Endodermal cell (in vitro differentiated cells): ENCODE data around the gene WBP1L. TPM values are rescaled to one million over a fixed set of nuclear protein-coding genes. Genes with fewer than 3 reads are reported as not detected.

Source experiments
- DNase-seq: peaks from one replicate; pipeline ENCODE4 v3.0.0-alpha.2; 2017
- H3K27ac ChIP-seq: 2 replicates; pipeline ENCODE4 v1.5.1; 2013; ENCODE audit warnings: mild to moderate bottlenecking, low read depth, low read length, moderate library complexity
- H3K27me3 ChIP-seq: 2 replicates; pipeline ENCODE4 v1.6.1; 2013; ENCODE audit warnings: mild to moderate bottlenecking, low read length, moderate library complexity; ENCODE audit not compliant: insufficient read depth, control insufficient read depth, poor library complexity, severe bottlenecking
- H3K36me3 ChIP-seq: 2 replicates; pipeline ENCODE4 v1.7.0; 2013; ENCODE audit warnings: mild to moderate bottlenecking, low read length, moderate library complexity; ENCODE audit not compliant: control insufficient read depth, insufficient read depth
- H3K4me1 ChIP-seq: one replicate; pipeline ENCODE4 v1.7.0; 2013; ENCODE audit warnings: low read length; ENCODE audit not compliant: control insufficient read depth, insufficient read depth
- H3K4me3 ChIP-seq: 2 replicates; pipeline ENCODE4 v1.5.1; 2013; ENCODE audit warnings: mild to moderate bottlenecking, low read length, moderate library complexity
- H3K9ac ChIP-seq: 2 replicates; pipeline ENCODE4 v1.6.1; 2013; ENCODE audit warnings: mild to moderate bottlenecking, low read length, moderate library complexity; ENCODE audit not compliant: poor library complexity, severe bottlenecking; ENCODE audit errors: extremely low read depth
- H3K9me3 ChIP-seq: 2 replicates; pipeline ENCODE4 v1.6.1; 2013; ENCODE audit warnings: mild to moderate bottlenecking, low read length, moderate library complexity; ENCODE audit not compliant: control insufficient read depth
- H3K27ac Mint-ChIP-seq: 2 replicates; pipeline ENCODE4 v1.8.0; 2020; ENCODE audit warnings: mixed read lengths
- H3K27me3 Mint-ChIP-seq: 2 replicates; pipeline ENCODE4 v1.8.0; 2021; ENCODE audit warnings: mild to moderate bottlenecking, mixed read lengths; ENCODE audit not compliant: insufficient read depth
- H3K36me3 Mint-ChIP-seq: 2 replicates; pipeline ENCODE4 v1.8.0; 2020; ENCODE audit warnings: low read depth, mixed read lengths
- H3K4me1 Mint-ChIP-seq: 2 replicates; pipeline ENCODE4 v1.8.0; 2020; ENCODE audit warnings: mixed read lengths
- H3K4me3 Mint-ChIP-seq: 2 replicates; pipeline ENCODE4 v1.8.0; 2020; ENCODE audit warnings: mild to moderate bottlenecking, moderate library complexity, mixed read lengths
- H3K9me3 Mint-ChIP-seq: 2 replicates; pipeline ENCODE4 v1.8.0; 2020; ENCODE audit warnings: mild to moderate bottlenecking, mixed read lengths
- WGBS, 2 experiments: methylation state at CpG; one replicate each; pipeline versions ENCODE4 v1.1.5 to v1.1.7; 2013; ENCODE audit warnings: missing lambda C conversion rate in 2 of 2, mixed read lengths in 1 of 2; ENCODE audit not compliant: insufficient coverage in 1 of 2, insufficient read length in 1 of 2; 5-methylcytosine and 5-hydroxymethylcytosine counted together
- total RNA-seq, 2 donors: library from RNA; stranded (reverse); fragmentation: NEBNext Ultra II Directional in 1 of 2; extraction: Animal tissue kit (Norgen Biotek cat#: 25700) in 1 of 2; gene quantifications; 2 replicates in 1 of 2; 3 replicates in 1 of 2; pipeline ENCODE4 v1.2.1, GENCODE V29; 2021
- TF ChIP-seq, protein P1 (sequence below): fragments of 200-600 bp; sonication (generic); conservative IDR thresholded peaks from 2 replicates; pipeline ENCODE4 v1.5.0; 2021; ENCODE audit warnings: antibody characterized with exemption, mild to moderate bottlenecking

The WBP1L gene
- total RNA-seq, 2 donors from 2014 or later, result 23.5 to 25.8 TPM

DNA sequence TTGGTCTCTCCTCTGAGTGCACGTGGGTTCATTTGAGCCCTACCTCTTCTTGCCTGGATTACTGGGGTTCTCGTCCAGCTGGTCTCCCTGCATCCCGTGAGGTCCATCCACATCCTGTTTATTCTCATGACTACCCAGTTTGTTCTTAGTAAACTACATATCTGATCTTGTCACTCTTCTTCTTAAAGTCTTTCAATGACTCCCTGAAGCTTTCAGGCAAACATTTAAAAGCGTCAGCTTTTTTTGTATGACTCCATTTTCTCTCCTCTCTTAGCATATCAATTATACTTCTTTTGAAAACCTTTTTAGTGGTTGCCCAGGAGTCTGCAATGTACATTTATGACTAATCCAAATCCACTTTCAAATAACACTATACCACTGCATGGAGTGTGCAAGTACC, 21.8 kb upstream of the WBP1L start:
- Mint-ChIP-seq H3K36me3 (peaks cover 34% of the 10 kb centered on the region), H3K4me3 (no peak overlapping the region), H3K27ac (peak overlapping the region; percentile 31), H3K27me3 (no peaks in the 10 kb centered on the region), H3K4me1 (peaks cover 27% of the 10 kb centered on the region), H3K9me3 (peaks cover 4% of the 10 kb centered on the region)
- H3K9me3 ChIP-seq, result no peaks in the 10 kb centered on the region
- WGBS, 2 experiments, result 92 to 93% methylated on average over 4 of the region's 4 CpGs
- H3K27me3 ChIP-seq, result no peaks in the 10 kb centered on the region
- H3K27ac ChIP-seq, result no peak overlapping the region
- H3K4me1 ChIP-seq, result peaks cover 6% of the 10 kb centered on the region
- H3K36me3 ChIP-seq, result peaks cover 32% of the 10 kb centered on the region
- TF ChIP-seq, protein P1, sequence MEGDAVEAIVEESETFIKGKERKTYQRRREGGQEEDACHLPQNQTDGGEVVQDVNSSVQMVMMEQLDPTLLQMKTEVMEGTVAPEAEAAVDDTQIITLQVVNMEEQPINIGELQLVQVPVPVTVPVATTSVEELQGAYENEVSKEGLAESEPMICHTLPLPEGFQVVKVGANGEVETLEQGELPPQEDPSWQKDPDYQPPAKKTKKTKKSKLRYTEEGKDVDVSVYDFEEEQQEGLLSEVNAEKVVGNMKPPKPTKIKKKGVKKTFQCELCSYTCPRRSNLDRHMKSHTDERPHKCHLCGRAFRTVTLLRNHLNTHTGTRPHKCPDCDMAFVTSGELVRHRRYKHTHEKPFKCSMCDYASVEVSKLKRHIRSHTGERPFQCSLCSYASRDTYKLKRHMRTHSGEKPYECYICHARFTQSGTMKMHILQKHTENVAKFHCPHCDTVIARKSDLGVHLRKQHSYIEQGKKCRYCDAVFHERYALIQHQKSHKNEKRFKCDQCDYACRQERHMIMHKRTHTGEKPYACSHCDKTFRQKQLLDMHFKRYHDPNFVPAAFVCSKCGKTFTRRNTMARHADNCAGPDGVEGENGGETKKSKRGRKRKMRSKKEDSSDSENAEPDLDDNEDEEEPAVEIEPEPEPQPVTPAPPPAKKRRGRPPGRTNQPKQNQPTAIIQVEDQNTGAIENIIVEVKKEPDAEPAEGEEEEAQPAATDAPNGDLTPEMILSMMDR, result no peak
- H3K4me3 ChIP-seq, result no peak overlapping the region
- no peak for DNase-seq
- no peak overlapping the region for H3K9ac ChIP-seq

DNA sequence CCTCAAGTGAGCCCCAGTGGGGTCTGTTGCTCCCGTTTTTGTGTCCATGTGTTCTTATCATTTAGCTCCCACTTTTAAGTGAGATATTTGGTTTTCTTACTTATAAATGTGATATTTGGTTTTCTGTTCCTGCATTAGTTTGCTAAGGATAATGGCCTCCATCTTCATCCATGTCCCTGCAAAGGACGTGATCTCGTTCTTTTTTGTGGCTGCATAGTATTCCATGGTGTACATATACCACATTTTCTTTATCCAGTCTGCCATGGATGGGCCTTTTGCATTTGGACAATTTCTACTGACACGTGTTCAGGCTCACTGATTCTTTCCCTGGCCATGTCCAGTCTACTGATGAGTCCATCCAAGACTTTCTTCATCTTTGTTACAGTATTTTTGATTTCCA, 19.8 kb upstream of the WBP1L start:
- WGBS, 2 experiments, result 82 to 91% methylated on average over 3 to 4 of the region's 4 CpGs
- H3K4me3 Mint-ChIP-seq, result no peak overlapping the region
- H3K27ac Mint-ChIP-seq, result no peak overlapping the region

DNA sequence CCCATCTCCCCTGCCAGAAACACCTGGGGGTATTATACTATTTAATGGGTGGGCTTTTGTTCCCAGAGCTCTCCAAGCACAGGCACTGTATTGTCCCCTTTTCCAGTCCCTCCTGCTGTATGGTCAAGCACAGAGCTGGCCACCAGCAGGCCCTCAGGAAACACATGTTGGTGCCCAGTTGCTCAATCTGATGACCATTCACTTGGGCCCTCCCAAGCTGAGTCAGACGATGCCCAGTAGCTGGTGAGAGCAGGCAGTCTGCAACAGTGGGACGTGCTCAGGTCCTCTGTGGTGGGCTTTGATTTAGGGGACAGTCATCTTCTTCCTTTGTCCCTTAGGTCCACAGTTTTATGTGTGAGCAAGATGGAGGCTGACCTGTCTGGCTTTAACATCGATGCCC, 17.5 kb upstream of the WBP1L start:
- H3K27ac Mint-ChIP-seq, result peak overlapping the region; percentile 39
- peaks cover 49% of the 10 kb centered on the region for H3K36me3 Mint-ChIP-seq
- peaks cover 5% of the 10 kb centered on the region for H3K4me1 Mint-ChIP-seq

More for the DNA sequence above, 19.8 kb upstream of the WBP1L start:
- DNase-seq, result no peak
- Histone ChIP-seq H3K36me3 (peaks cover 44% of the 10 kb centered on the region), H3K27me3 (no peaks in the 10 kb centered on the region), H3K4me1 (no peaks in the 10 kb centered on the region), H3K9ac (no peak overlapping the region), H3K9me3 (no peaks in the 10 kb centered on the region), H3K27ac (no peak overlapping the region), H3K4me3 (no peak overlapping the region)
- H3K36me3 Mint-ChIP-seq, result peaks cover 44% of the 10 kb centered on the region
- H3K4me1 Mint-ChIP-seq, result peaks cover 10% of the 10 kb centered on the region
- peaks cover 4% of the 10 kb centered on the region for H3K9me3 Mint-ChIP-seq
- no peaks in the 10 kb centered on the region for H3K27me3 Mint-ChIP-seq
- TF ChIP-seq, protein P1, result no peak

More for the DNA sequence above, 17.5 kb upstream of the WBP1L start:
- Histone ChIP-seq H3K9me3 (no peaks in the 10 kb centered on the region), H3K27ac (no peak overlapping the region), H3K4me1 (no peaks in the 10 kb centered on the region), H3K4me3 (no peak overlapping the region), H3K36me3 (peaks cover 58% of the 10 kb centered on the region), H3K27me3 (no peaks in the 10 kb centered on the region), H3K9ac (no peak overlapping the region)
- TF ChIP-seq, protein P1, result no peak
- no peak for DNase-seq
- H3K27me3 Mint-ChIP-seq, result no peaks in the 10 kb centered on the region
- no peak overlapping the region for H3K4me3 Mint-ChIP-seq
- peaks cover 4% of the 10 kb centered on the region for H3K9me3 Mint-ChIP-seq
- 86 to 100% methylated on average over 1 to 3 of the region's 3 CpGs for WGBS, 2 experiments
